Urinary bladder (tissue), 4 donors: Measurements from ENCODE around the gene CABP7. TPM values are rescaled to one million over a fixed set of nuclear protein-coding genes. Genes with fewer than 3 reads are reported as not detected.

Source experiments
- DNase-seq: peaks from one replicate; pipeline ENCODE4 v3.0.0-alpha.2; 2015; ENCODE audit errors: extremely low spot score
- H3K27ac ChIP-seq: one replicate; pipeline ENCODE4 v1.5.1; 2013; ENCODE audit warnings: low read depth, mild to moderate bottlenecking, moderate library complexity
- H3K36me3 ChIP-seq: one replicate; pipeline ENCODE4 v1.6.1; 2013; ENCODE audit warnings: mild to moderate bottlenecking, moderate library complexity; ENCODE audit not compliant: insufficient read depth
- H3K4me1 ChIP-seq: one replicate; pipeline ENCODE4 v1.6.1; 2013; ENCODE audit warnings: mild to moderate bottlenecking, moderate library complexity; ENCODE audit not compliant: insufficient read depth
- H3K4me3 ChIP-seq: one replicate; pipeline ENCODE4 v1.5.1; 2013; ENCODE audit warnings: low read depth, low read length
- WGBS: extraction: QIAGEN DNeasy Blood & Tissue Kit; methylation state at CpG from one replicate; pipeline ENCODE4 v1.1.7; 2013; 5-methylcytosine and 5-hydroxymethylcytosine counted together
- polyA plus RNA-seq: library from polyadenylated mRNA; stranded (reverse); fragments of 200-250 nt; gene quantifications from one replicate; pipeline ENCODE4 v1.2.3, GENCODE V29; 2013
- total RNA-seq: library from RNA; depleted of rRNA; stranded (reverse); fragments of >200 nt; gene quantifications from one replicate; pipeline ENCODE4 v1.2.3, GENCODE V29; 2014
- donor health status: healthy with polysubstance abuse.
- donor health status: healthy.

The CABP7 gene
- total RNA-seq: 0.11 TPM
- polyA plus RNA-seq: 0.05 TPM

GRCh38 chr22:29719899-29720645, at the start of gene CABP7:
CABP7 (plus strand) TSS chr22:29720003; CDS start chr22:29720425, 422 bp downstream.
- no peak for DNase-seq
- WGBS: under 1% methylated on average over 115 of the region's 115 CpGs
- peak within 1 kb of the TSS; percentile 36 for H3K4me3 ChIP-seq
- no peaks in the 10 kb centered on the region for H3K4me1 ChIP-seq
- no peaks in the 10 kb centered on the region for H3K36me3 ChIP-seq
- H3K27ac ChIP-seq: no peak within 1 kb of the TSS

- no peak overlapping the region for H3K4me3 ChIP-seq
- WGBS: 84% methylated on average over 3 of the region's 3 CpGs
- H3K36me3 ChIP-seq: peaks cover 6% of the 10 kb centered on the region
- no peak for DNase-seq
- H3K4me1 ChIP-seq: no peaks in the 10 kb centered on the region
- no peak overlapping the region for H3K27ac ChIP-seq
Measured at GRCh38 chr22:29670626-29671025, 49.2 kb upstream of the CABP7 start.

DNA sequence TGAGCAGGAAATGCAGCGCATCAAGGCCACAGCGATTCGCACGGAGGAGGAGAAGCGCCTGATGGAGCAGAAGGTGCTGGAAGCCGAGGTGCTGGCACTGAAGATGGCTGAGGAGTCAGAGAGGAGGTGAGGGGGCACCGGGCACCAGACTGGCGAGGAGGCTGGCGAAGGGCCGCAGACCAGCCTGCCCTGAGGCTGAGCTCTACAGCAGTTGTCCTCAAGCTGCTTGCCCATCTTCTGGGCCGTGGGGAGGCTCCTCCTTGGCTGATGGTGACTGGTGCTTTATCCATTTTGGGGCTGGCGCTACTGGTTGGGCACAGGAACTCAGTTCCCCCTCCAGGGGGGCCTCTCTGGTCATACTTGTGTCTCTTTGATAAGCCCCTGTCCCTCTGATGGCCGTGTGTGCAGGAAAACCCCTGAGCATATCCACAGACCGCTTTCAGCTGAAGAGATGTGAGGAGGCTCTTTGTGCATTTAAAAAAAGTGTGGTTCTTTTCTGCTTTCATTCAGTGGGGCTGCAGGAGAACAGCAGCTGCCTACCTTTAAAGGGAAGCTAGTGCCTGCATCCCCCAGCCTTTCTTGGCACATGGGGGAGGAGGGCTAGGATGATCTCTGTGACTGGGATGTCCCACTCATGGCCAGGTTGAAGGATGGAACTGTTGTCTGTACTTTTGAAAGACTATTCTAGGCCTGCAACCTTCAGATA, 46.3 kb upstream of the CABP7 start:
- H3K36me3 ChIP-seq: peaks cover 8% of the 10 kb centered on the region

GRCh38 chr22:29674121-29674520, 45.7 kb upstream of the CABP7 start:
- Histone ChIP-seq H3K4me3 (no peak overlapping the region), H3K4me1 (no peaks in the 10 kb centered on the region), H3K27ac (no peak overlapping the region), H3K36me3 (peaks cover 6% of the 10 kb centered on the region)
- WGBS: 94% methylated on average over 8 of the region's 8 CpGs
- no peak for DNase-seq

More for the DNA sequence above, 46.3 kb upstream of the CABP7 start:
- 94% methylated on average over 14 of the region's 14 CpGs for WGBS
- Histone ChIP-seq H3K27ac (no peak overlapping the region), H3K4me1 (no peaks in the 10 kb centered on the region), H3K4me3 (no peak overlapping the region)
- DNase-seq: no peak

GRCh38 chr22:29679316-29679715, 40.5 kb upstream of the CABP7 start:
- H3K27ac ChIP-seq: no peak overlapping the region
- peaks cover 8% of the 10 kb centered on the region for H3K36me3 ChIP-seq
- 29% methylated on average over 1 of the region's 1 CpG for WGBS
- H3K4me1 ChIP-seq: no peaks in the 10 kb centered on the region
- no peak overlapping the region for H3K4me3 ChIP-seq
- DNase-seq: no peak

DNA sequence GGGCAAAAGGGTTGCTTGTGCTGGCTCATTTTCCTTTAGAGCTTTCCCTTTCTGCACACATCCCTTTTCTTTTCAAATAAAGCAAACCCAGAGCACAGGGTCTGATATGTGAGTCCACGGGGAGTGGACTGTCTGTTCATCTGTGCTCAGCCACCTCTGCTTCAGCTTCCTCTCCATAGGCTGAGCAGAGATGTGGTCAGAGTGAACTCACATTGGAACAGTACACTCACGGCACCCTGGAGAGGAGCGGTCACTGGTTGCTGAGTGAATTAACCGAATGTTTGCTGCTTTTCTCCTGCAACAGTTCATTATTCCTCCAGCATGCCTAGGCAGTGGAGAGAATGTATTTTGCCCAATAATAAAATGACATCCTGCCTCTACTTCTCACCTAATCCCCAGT, 36.3 kb upstream of the CABP7 start:
- H3K27ac ChIP-seq: no peak overlapping the region
- H3K4me3 ChIP-seq: no peak overlapping the region
- H3K36me3 ChIP-seq: peaks cover 2% of the 10 kb centered on the region
- 92% methylated on average over 4 of the region's 4 CpGs for WGBS
- DNase-seq: no peak
- H3K4me1 ChIP-seq: no peaks in the 10 kb centered on the region

DNA sequence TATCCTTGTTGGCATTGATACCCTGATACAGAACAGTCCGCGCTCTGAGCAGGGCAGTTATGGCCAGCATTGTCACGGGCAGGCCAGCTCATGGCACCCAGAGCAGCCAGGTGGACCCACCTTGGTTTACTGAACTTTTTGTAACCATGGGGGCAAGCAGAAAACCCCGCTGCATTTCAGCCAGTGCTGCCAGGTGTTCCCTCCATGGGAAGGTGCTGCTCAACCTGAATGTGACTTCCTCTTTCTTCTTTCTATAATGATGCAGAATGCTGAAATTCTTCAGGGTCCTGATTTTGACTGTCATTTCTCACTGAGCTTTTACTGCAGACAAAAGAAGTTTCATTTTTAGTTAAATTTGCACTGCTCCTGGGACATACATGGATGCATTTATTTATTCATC, 35.6 kb upstream of the CABP7 start:
- H3K4me1 ChIP-seq: no peaks in the 10 kb centered on the region
- no peak overlapping the region for H3K27ac ChIP-seq
- 96% methylated on average over 4 of the region's 4 CpGs for WGBS
- no peak overlapping the region for H3K4me3 ChIP-seq
- DNase-seq: no peak
- peaks cover 2% of the 10 kb centered on the region for H3K36me3 ChIP-seq

GRCh38 chr22:29689206-29689879, 30.5 kb upstream of the CABP7 start:
- no peak for DNase-seq
- 63% methylated on average over 5 of the region's 5 CpGs for WGBS
- Histone ChIP-seq H3K27ac (no peak overlapping the region), H3K36me3 (no peaks in the 10 kb centered on the region), H3K4me3 (no peak overlapping the region), H3K4me1 (no peaks in the 10 kb centered on the region)

DNA sequence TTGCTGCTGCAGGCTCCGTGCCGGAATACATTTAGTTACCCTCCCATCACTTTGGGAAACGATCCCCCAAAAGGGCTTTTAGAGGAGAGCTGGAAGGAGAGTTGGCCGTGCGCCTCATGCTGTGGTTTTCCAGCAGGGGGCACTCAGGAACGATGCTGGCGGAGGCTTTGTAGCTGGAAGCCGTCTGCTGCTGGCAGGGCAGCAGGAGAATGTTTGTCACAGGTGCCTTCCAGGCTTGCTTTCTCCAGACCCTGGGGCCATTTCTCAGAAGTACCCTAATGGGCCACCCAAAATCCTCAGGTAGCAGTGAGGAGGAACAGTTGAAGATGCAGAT, 30.0 kb upstream of the CABP7 start:
- H3K36me3 ChIP-seq: no peaks in the 10 kb centered on the region
- DNase-seq: no peak
- 34% methylated on average over 8 of the region's 8 CpGs for WGBS

GRCh38 chr22:29690476-29690875, 29.3 kb upstream of the CABP7 start:
- 56% methylated on average over 9 of the region's 9 CpGs for WGBS
- DNase-seq: no peak
- no peaks in the 10 kb centered on the region for H3K4me1 ChIP-seq
- H3K4me3 ChIP-seq: no peak overlapping the region
- peaks cover under 1% of the 10 kb centered on the region for H3K36me3 ChIP-seq
- H3K27ac ChIP-seq: no peak overlapping the region

More for the DNA sequence above, 30.0 kb upstream of the CABP7 start:
- Histone ChIP-seq H3K4me1 (no peaks in the 10 kb centered on the region), H3K27ac (no peak overlapping the region), H3K4me3 (no peak overlapping the region)

GRCh38 chr22:29691636-29692326, 28.0 kb upstream of the CABP7 start:
- Histone ChIP-seq H3K4me1 (no peaks in the 10 kb centered on the region), H3K27ac (no peak overlapping the region), H3K4me3 (no peak overlapping the region), H3K36me3 (peaks cover 3% of the 10 kb centered on the region)
- 87% methylated on average over 13 of the region's 13 CpGs for WGBS
- no peak for DNase-seq

- 54% methylated on average over 4 of the region's 4 CpGs for WGBS
- H3K4me3 ChIP-seq: no peak overlapping the region
- no peak for DNase-seq
- no peaks in the 10 kb centered on the region for H3K4me1 ChIP-seq
- no peak overlapping the region for H3K27ac ChIP-seq
- peaks cover 4% of the 10 kb centered on the region for H3K36me3 ChIP-seq
Measured at GRCh38 chr22:29692327-29692640, 27.5 kb upstream of the CABP7 start.

DNA sequence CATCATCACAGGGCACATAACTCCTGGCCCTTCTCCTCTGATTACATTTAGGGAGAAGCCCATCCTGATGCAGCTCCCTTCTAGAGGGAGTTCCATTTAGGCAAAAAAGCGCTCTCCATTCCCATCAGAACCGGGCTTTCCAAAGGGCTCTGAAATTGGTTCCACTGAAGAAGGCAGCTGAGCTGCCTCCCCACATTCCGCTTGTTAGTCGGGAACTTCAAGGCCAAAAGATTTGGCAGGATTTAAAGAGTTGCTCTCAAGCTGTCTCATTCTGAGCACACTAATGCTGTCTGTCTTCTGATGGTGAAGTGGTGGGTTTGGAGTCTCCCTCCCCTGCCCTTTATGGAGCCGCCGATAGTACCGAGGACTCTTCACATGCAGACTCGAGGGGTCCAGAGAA, 26.6 kb upstream of the CABP7 start:
- H3K4me1 ChIP-seq: no peaks in the 10 kb centered on the region
- DNase-seq: no peak
- H3K36me3 ChIP-seq: peaks cover 5% of the 10 kb centered on the region
- H3K4me3 ChIP-seq: no peak overlapping the region
- 78% methylated on average over 8 of the region's 8 CpGs for WGBS
- H3K27ac ChIP-seq: no peak overlapping the region
